BE2C (cell line): ENCODE data around the gene ABTB2.

Experiments
- DNase-seq: peaks from one replicate; pipeline ENCODE4 v3.0.0-alpha.2; 2020
- H3K27me3 ChIP-seq: fragments of 250-450 bp; sonication (Bioruptor Pico); 2 replicates; pipeline ENCODE4 v1.5.1; 2020; ENCODE audit warnings: mild to moderate bottlenecking
- H3K36me3 ChIP-seq: fragments of 250-450 bp; sonication (Bioruptor Pico); 2 replicates; pipeline ENCODE4 v1.5.1; 2020; ENCODE audit warnings: mild to moderate bottlenecking
- H3K4me1 ChIP-seq: fragments of 250-450 bp; sonication (Bioruptor Pico); 2 replicates; pipeline ENCODE4 v1.5.1; 2020
- H3K4me3 ChIP-seq: 2 replicates; pipeline ENCODE4 v1.5.1; 2011; ENCODE audit warnings: low read depth, low read length
- H3K9me3 ChIP-seq: fragments of 250-450 bp; sonication (Bioruptor Pico); 2 replicates; pipeline ENCODE4 v1.5.1; 2020
- CTCF ChIP-seq: IDR thresholded peaks from 2 replicates; pipeline ENCODE4 v1.5.1; 2012; ENCODE audit warnings: mild to moderate bottlenecking, low read depth, low read length

The ABTB2 gene

GRCh38 chr11:34134765-34135164 is 223.0 kb downstream of the ABTB2 start:
- Histone ChIP-seq H3K9me3 (no peaks in the 10 kb centered on the region), H3K36me3 (peaks cover 43% of the 10 kb centered on the region), H3K4me1 (no peaks in the 10 kb centered on the region), H3K27me3 (no peaks in the 10 kb centered on the region), H3K4me3 (no peak overlapping the region)
- no peak for TF ChIP-seq CTCF
- no peak for DNase-seq

GRCh38 chr11:34132261-34132965 is 225.4 kb downstream of the ABTB2 start:
- no peaks in the 10 kb centered on the region for H3K27me3 ChIP-seq
- no peaks in the 10 kb centered on the region for H3K9me3 ChIP-seq
- no peaks in the 10 kb centered on the region for H3K4me1 ChIP-seq
- TF ChIP-seq CTCF = no peak
- H3K4me3 ChIP-seq = no peak overlapping the region
- DNase-seq = no peak
- peaks cover 38% of the 10 kb centered on the region for H3K36me3 ChIP-seq

- Histone ChIP-seq H3K27me3 (no peaks in the 10 kb centered on the region), H3K9me3 (no peaks in the 10 kb centered on the region), H3K4me1 (no peaks in the 10 kb centered on the region), H3K4me3 (no peak overlapping the region), H3K36me3 (peaks cover 32% of the 10 kb centered on the region)
- DNase-seq = no peak
- TF ChIP-seq CTCF = no peak
These were observed 229.0 kb downstream of the ABTB2 start for GRCh38 chr11:34128824-34129223.

- no peaks in the 10 kb centered on the region for H3K9me3 ChIP-seq
- H3K27me3 ChIP-seq = no peaks in the 10 kb centered on the region
- no peak for TF ChIP-seq CTCF
- no peak for DNase-seq
- no peak overlapping the region for H3K4me3 ChIP-seq
- H3K36me3 ChIP-seq = peaks cover 28% of the 10 kb centered on the region
- no peaks in the 10 kb centered on the region for H3K4me1 ChIP-seq
These were observed 230.6 kb downstream of the ABTB2 start for GRCh38 chr11:34126959-34127848.

DNA sequence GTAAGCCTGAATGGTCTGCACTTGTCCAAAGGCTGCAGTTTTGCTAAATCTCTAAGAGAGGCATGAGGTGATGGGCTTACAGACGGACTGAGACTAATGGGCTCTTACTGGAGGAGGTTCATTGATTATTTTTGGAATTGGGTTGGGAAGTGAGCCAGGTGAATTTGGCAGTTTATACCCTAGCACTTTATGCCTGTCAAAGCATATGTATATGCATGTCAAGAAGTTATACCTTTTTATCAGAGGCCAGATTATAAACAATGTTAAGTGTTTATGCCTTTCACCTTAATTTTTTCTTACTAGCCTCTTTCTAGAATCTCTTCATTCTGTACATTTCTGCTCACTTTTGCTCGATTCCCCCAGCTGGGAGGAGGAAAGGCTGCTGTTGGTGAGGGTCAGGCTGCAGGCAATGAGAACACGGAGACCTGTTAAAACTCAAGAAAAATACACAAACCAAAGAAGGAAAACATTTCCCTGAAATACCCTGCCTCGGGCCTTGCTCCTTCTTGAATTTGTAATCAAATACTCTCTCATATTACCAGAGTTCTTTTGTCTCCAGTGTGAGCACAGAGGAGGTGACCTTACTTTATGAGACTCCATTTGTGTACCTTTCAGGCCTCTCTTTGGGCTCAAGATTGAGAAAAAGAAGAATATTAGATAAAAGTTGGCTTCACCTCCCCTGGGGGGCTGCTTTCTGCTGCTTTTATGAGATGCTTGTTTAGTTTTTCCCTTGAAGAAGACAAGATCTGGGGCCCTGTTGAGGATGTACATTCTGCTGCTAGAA is 232.7 kb downstream of the ABTB2 start:
- peaks cover 21% of the 10 kb centered on the region for H3K36me3 ChIP-seq
- no peak for DNase-seq
- no peaks in the 10 kb centered on the region for H3K27me3 ChIP-seq
- H3K4me3 ChIP-seq = no peak overlapping the region
- no peak for TF ChIP-seq CTCF
- H3K9me3 ChIP-seq = no peaks in the 10 kb centered on the region
- H3K4me1 ChIP-seq = no peaks in the 10 kb centered on the region
